DOHH2 (cell line): ENCODE measurements around the gene USO1.

Source experiments
- H3F3A ChIP-seq: fragments of 200-600 bp; sonication (generic), shearing (Covaris generic); 2 replicates; pipeline ENCODE4 v1.6.0; 2016; ENCODE audit warnings: antibody characterized with exemption, mild to moderate bottlenecking; ENCODE audit not compliant: control insufficient read depth, insufficient read depth
- H3K27ac ChIP-seq: fragments of 200-600 bp; sonication (generic); 2 replicates; pipeline ENCODE4 v1.5.1; 2014; ENCODE audit warnings: low read depth, mild to moderate bottlenecking, low read length, moderate library complexity
- H3K27me3 ChIP-seq: fragments of 200-600 bp; sonication (generic); 2 replicates; pipeline ENCODE4 v1.6.1; 2014; ENCODE audit warnings: mild to moderate bottlenecking, low read length, mixed read lengths; ENCODE audit not compliant: control insufficient read depth
- H3K36me3 ChIP-seq: fragments of 200-600 bp; sonication (generic); 2 replicates; pipeline ENCODE4 v1.6.1; 2014; ENCODE audit warnings: mild to moderate bottlenecking, low read length, moderate library complexity, mixed read lengths; ENCODE audit not compliant: control insufficient read depth
- H3K4me1 ChIP-seq: fragments of 200-600 bp; sonication (generic); 2 replicates; pipeline ENCODE4 v1.6.1; 2014; ENCODE audit warnings: mild to moderate bottlenecking, low read length, mixed read lengths; ENCODE audit not compliant: control insufficient read depth
- H3K4me2 ChIP-seq: fragments of 200-600 bp; sonication (generic); 2 replicates; pipeline ENCODE4 v1.6.0; 2014; ENCODE audit warnings: mild to moderate bottlenecking, low read length, moderate library complexity
- H3K4me3 ChIP-seq: fragments of 200-600 bp; sonication (generic); 2 replicates; pipeline ENCODE4 v1.5.1; 2014; ENCODE audit warnings: mild to moderate bottlenecking, low read length, mixed read lengths
- H3K79me2 ChIP-seq: fragments of 200-600 bp; sonication (generic); 2 replicates; pipeline ENCODE4 v1.6.1; 2014; ENCODE audit warnings: mild to moderate bottlenecking, low read length, mixed read lengths; ENCODE audit not compliant: control insufficient read depth
- H3K9me2 ChIP-seq: fragments of 200-600 bp; sonication (generic); replicated peaks from 2 replicates; pipeline ENCODE4 v1.6.1; 2014; ENCODE audit warnings: mild to moderate bottlenecking, low read length, mixed read lengths; ENCODE audit not compliant: control insufficient read depth
- H3K9me3 ChIP-seq: fragments of 200-600 bp; sonication (generic); 2 replicates; pipeline ENCODE4 v1.6.1; 2014; ENCODE audit warnings: antibody characterized with exemption, low read length, mixed read lengths; ENCODE audit not compliant: control insufficient read depth, insufficient read depth
- H4K20me1 ChIP-seq: fragments of 200-600 bp; sonication (generic); 2 replicates; pipeline ENCODE4 v1.6.0; 2014; ENCODE audit warnings: low read depth, mild to moderate bottlenecking, antibody characterized with exemption, low read length, moderate library complexity; ENCODE audit not compliant: control insufficient read depth, insufficient read depth
- CTCF ChIP-seq: fragments of 200-600 bp; sonication (generic); IDR thresholded peaks from one replicate; pipeline ENCODE4 v1.5.1; 2014; ENCODE audit warnings: antibody characterized with exemption, mild to moderate bottlenecking, low read depth, low read length; ENCODE audit not compliant: poor library complexity, severe bottlenecking
- EZH2phosphoT487 ChIP-seq: fragments of 200-600 bp; sonication (generic); IDR thresholded peaks from 2 replicates; pipeline ENCODE4 v1.6.1; 2017; ENCODE audit warnings: borderline replicate concordance, mild to moderate bottlenecking, antibody characterized with exemption, low read length, moderate library complexity, mixed read lengths

USO1 gene

GRCh38 chr4:75708218-75708691 is 16.1 kb upstream of the USO1 start:
- peaks cover 9% of the 10 kb centered on the region for H3K4me1 ChIP-seq
- H3K27ac ChIP-seq, result no peak overlapping the region
- H3K79me2 ChIP-seq, result no peaks in the 10 kb centered on the region
- H4K20me1 ChIP-seq, result no peaks in the 10 kb centered on the region
- 0 out of 2 replicates have a peak overlapping the region, but pooled peaks have one; percentile 7 for H3K4me2 ChIP-seq
- H3F3A ChIP-seq, result no peaks in the 10 kb centered on the region
- H3K9me2 ChIP-seq, result no peaks in the 10 kb centered on the region
- no peaks in the 10 kb centered on the region for H3K27me3 ChIP-seq
- peak; percentile 73 for TF ChIP-seq CTCF
- no peak for TF ChIP-seq EZH2phosphoT487
- no peaks in the 10 kb centered on the region for H3K9me3 ChIP-seq
- no peak overlapping the region for H3K4me3 ChIP-seq
- no peaks in the 10 kb centered on the region for H3K36me3 ChIP-seq

GRCh38 chr4:75710246-75710645 is 14.1 kb upstream of the USO1 start:
- Histone ChIP-seq H3K27ac (no peak overlapping the region), H4K20me1 (no peaks in the 10 kb centered on the region), H3K4me1 (peaks cover 9% of the 10 kb centered on the region), H3K79me2 (no peaks in the 10 kb centered on the region), H3K9me3 (no peaks in the 10 kb centered on the region), H3K4me2 (no peak overlapping the region), H3F3A (no peaks in the 10 kb centered on the region), H3K4me3 (no peak overlapping the region), H3K9me2 (no peaks in the 10 kb centered on the region), H3K27me3 (no peaks in the 10 kb centered on the region), H3K36me3 (no peaks in the 10 kb centered on the region)
- TF ChIP-seq CTCF (no peak), EZH2phosphoT487 (no peak)

GRCh38 chr4:75714011-75714410 is 10.4 kb upstream of the USO1 start:
- H3K79me2 ChIP-seq, result no peaks in the 10 kb centered on the region

More at GRCh38 chr4:75714011-75714410, 10.4 kb upstream of the USO1 start:
- H4K20me1 ChIP-seq, result no peaks in the 10 kb centered on the region
- H3K4me3 ChIP-seq, result no peak overlapping the region
- no peaks in the 10 kb centered on the region for H3K9me2 ChIP-seq
- H3K9me3 ChIP-seq, result no peaks in the 10 kb centered on the region
- H3K27ac ChIP-seq, result no peak overlapping the region
- TF ChIP-seq CTCF, result no peak
- TF ChIP-seq EZH2phosphoT487, result no peak
- H3F3A ChIP-seq, result no peaks in the 10 kb centered on the region
- H3K36me3 ChIP-seq, result no peaks in the 10 kb centered on the region
- no peak overlapping the region for H3K4me2 ChIP-seq
- H3K27me3 ChIP-seq, result no peaks in the 10 kb centered on the region
- H3K4me1 ChIP-seq, result peaks cover 5% of the 10 kb centered on the region
